Measurements from ENCODE around the gene DCAF6. TPM values are rescaled to one million over a fixed set of nuclear protein-coding genes. Genes with fewer than 3 reads are reported as not detected.

DCAF6 gene
- total RNA-seq, 1 donor from 2014 or later = 42.7 TPM

- peak overlapping the region; percentile 85 for H3K27ac Mint-ChIP-seq
- H3K4me1 Mint-ChIP-seq (ENCODE audit: low read depth) = peaks cover 10% of the 10 kb centered on the region
- no peak for DNase-seq (ENCODE audit: low spot score, unreplicated experiment)
- H3K4me3 Mint-ChIP-seq (ENCODE audit: low read depth) = no peak overlapping the region
- H3K9me3 Mint-ChIP-seq (ENCODE audit: low read depth) = peaks cover 4% of the 10 kb centered on the region
- H3K36me3 Mint-ChIP-seq (ENCODE audit: insufficient read depth) = peaks cover 37% of the 10 kb centered on the region
- H3K27me3 Mint-ChIP-seq = no peaks in the 10 kb centered on the region
- TF ChIP-seq CTCF (IDR thresholded peaks at IDR 0.05; ENCODE audit: unreplicated experiment) = no peak
Observed at GRCh38 chr1:168116327-168116799, 179.9 kb downstream of the DCAF6 start.

- H3K4me3 Mint-ChIP-seq (ENCODE audit: low read depth) = no peak overlapping the region
- peaks cover 4% of the 10 kb centered on the region for H3K9me3 Mint-ChIP-seq (ENCODE audit: low read depth)
- no peak for TF ChIP-seq CTCF (IDR thresholded peaks at IDR 0.05; ENCODE audit: unreplicated experiment)
- no peak for DNase-seq (ENCODE audit: low spot score, unreplicated experiment)
- H3K27ac Mint-ChIP-seq = no peak overlapping the region
- H3K4me1 Mint-ChIP-seq (ENCODE audit: low read depth) = peaks cover 10% of the 10 kb centered on the region
- H3K36me3 Mint-ChIP-seq (ENCODE audit: insufficient read depth) = peaks cover 38% of the 10 kb centered on the region
- no peaks in the 10 kb centered on the region for H3K27me3 Mint-ChIP-seq
Observed at GRCh38 chr1:168119750-168120149, 183.3 kb downstream of the DCAF6 start.

- TF ChIP-seq CTCF (IDR thresholded peaks at IDR 0.05; ENCODE audit: unreplicated experiment) = no peak
- no peak overlapping the region for H3K27ac Mint-ChIP-seq
Observed at GRCh38 chr1:168121401-168122011, 185.0 kb downstream of the DCAF6 start.

GRCh38 chr1:168125051-168125450, 188.6 kb downstream of the DCAF6 start:
- no peaks in the 10 kb centered on the region for H3K4me1 Mint-ChIP-seq (ENCODE audit: low read depth)
- DNase-seq (ENCODE audit: low spot score, unreplicated experiment) = no peak
- H3K9me3 Mint-ChIP-seq (ENCODE audit: low read depth) = peaks cover 6% of the 10 kb centered on the region
- no peak overlapping the region for H3K27ac Mint-ChIP-seq
- no peak for TF ChIP-seq CTCF (IDR thresholded peaks at IDR 0.05; ENCODE audit: unreplicated experiment)
- H3K27me3 Mint-ChIP-seq = no peaks in the 10 kb centered on the region
- H3K36me3 Mint-ChIP-seq (ENCODE audit: insufficient read depth) = peaks cover 55% of the 10 kb centered on the region
- no peak overlapping the region for H3K4me3 Mint-ChIP-seq (ENCODE audit: low read depth)

More at GRCh38 chr1:168121401-168122011, 185.0 kb downstream of the DCAF6 start:
- no peak for DNase-seq (ENCODE audit: low spot score, unreplicated experiment)
- H3K4me1 Mint-ChIP-seq (ENCODE audit: low read depth) = peaks cover 3% of the 10 kb centered on the region
- H3K36me3 Mint-ChIP-seq (ENCODE audit: insufficient read depth) = peaks cover 40% of the 10 kb centered on the region
- H3K27me3 Mint-ChIP-seq = no peaks in the 10 kb centered on the region
- peaks cover 4% of the 10 kb centered on the region for H3K9me3 Mint-ChIP-seq (ENCODE audit: low read depth)
- no peak overlapping the region for H3K4me3 Mint-ChIP-seq (ENCODE audit: low read depth)

Small RNAs within 50 kb of the gene (microRNA-seq; reads per million reads assigned to microRNA genes)
- not detected for gene MIR1255B2 (ENCODE audit: borderline number of aligned reads, unreplicated experiment)

Other genes with a start within 250 kb of the DCAF6 start
- gene MPZL1, start 214.7 kb upstream of the DCAF6 start, total RNA-seq = 127 and 133 TPM in 2 replicates
- gene ADCY10, start 22.5 kb upstream of the DCAF6 start, total RNA-seq = 0.55 and 0.60 TPM in 2 replicates
- gene MPC2, start 389 bp downstream of the DCAF6 start, total RNA-seq = 81.3 and 90.2 TPM in 2 replicates
- 57.7 and 58.5 TPM in 2 replicates for gene GPR161, start 200.2 kb downstream of the DCAF6 start, total RNA-seq
- gene TIPRL, start 242.3 kb downstream of the DCAF6 start, total RNA-seq = 27.4 and 29.4 TPM in 2 replicates